Measurements from ENCODE around the gene PDXK. TPM values are rescaled to one million over a fixed set of nuclear protein-coding genes. Genes with fewer than 3 reads are reported as not detected.

The PDXK gene
- total and polyA plus RNA-seq, 2 of the 13 experiments (the other 11 are each of a cell fraction or from before 2014, with no cell fraction given): 114 to 184 TPM

DNA sequence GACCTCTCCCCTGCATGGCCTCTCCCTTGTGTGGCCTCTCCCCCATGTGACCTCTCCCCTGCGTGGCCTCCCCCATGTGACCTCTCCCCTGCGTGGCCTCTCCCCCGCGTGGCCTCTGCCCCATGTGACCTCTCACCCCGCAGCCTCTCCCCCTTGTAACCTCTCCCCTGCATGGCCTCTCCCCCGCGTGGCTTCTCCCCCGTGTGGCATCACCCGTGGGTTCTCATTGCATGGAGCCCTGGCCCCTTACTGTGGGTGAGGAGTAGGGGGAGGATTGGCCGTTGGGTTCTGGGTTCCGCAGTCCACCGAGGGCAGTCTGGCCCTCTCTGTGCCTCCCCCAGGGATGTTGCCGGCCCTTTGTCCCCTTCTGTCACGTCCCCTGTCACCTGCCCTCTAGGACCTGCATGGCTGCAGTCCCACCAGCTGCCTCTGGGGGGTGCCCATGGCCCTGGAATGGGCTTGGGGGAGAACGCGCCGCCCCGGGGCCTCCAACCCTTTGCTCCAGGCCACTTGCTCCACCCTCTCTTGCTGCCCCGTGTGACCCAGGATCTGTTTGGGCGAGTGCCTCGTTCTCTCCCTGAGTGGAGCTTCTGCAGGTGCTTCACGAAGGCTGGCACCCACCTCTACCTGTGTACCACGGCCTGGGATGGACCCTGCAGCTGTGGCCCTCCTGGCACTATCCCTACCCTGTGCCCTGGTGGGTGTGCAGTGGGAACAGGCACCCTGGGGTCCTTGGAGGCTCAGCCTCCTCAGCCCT lies 91.8 kb downstream of the PDXK start (continued):
- TF ChIP-seq, protein P1, sequence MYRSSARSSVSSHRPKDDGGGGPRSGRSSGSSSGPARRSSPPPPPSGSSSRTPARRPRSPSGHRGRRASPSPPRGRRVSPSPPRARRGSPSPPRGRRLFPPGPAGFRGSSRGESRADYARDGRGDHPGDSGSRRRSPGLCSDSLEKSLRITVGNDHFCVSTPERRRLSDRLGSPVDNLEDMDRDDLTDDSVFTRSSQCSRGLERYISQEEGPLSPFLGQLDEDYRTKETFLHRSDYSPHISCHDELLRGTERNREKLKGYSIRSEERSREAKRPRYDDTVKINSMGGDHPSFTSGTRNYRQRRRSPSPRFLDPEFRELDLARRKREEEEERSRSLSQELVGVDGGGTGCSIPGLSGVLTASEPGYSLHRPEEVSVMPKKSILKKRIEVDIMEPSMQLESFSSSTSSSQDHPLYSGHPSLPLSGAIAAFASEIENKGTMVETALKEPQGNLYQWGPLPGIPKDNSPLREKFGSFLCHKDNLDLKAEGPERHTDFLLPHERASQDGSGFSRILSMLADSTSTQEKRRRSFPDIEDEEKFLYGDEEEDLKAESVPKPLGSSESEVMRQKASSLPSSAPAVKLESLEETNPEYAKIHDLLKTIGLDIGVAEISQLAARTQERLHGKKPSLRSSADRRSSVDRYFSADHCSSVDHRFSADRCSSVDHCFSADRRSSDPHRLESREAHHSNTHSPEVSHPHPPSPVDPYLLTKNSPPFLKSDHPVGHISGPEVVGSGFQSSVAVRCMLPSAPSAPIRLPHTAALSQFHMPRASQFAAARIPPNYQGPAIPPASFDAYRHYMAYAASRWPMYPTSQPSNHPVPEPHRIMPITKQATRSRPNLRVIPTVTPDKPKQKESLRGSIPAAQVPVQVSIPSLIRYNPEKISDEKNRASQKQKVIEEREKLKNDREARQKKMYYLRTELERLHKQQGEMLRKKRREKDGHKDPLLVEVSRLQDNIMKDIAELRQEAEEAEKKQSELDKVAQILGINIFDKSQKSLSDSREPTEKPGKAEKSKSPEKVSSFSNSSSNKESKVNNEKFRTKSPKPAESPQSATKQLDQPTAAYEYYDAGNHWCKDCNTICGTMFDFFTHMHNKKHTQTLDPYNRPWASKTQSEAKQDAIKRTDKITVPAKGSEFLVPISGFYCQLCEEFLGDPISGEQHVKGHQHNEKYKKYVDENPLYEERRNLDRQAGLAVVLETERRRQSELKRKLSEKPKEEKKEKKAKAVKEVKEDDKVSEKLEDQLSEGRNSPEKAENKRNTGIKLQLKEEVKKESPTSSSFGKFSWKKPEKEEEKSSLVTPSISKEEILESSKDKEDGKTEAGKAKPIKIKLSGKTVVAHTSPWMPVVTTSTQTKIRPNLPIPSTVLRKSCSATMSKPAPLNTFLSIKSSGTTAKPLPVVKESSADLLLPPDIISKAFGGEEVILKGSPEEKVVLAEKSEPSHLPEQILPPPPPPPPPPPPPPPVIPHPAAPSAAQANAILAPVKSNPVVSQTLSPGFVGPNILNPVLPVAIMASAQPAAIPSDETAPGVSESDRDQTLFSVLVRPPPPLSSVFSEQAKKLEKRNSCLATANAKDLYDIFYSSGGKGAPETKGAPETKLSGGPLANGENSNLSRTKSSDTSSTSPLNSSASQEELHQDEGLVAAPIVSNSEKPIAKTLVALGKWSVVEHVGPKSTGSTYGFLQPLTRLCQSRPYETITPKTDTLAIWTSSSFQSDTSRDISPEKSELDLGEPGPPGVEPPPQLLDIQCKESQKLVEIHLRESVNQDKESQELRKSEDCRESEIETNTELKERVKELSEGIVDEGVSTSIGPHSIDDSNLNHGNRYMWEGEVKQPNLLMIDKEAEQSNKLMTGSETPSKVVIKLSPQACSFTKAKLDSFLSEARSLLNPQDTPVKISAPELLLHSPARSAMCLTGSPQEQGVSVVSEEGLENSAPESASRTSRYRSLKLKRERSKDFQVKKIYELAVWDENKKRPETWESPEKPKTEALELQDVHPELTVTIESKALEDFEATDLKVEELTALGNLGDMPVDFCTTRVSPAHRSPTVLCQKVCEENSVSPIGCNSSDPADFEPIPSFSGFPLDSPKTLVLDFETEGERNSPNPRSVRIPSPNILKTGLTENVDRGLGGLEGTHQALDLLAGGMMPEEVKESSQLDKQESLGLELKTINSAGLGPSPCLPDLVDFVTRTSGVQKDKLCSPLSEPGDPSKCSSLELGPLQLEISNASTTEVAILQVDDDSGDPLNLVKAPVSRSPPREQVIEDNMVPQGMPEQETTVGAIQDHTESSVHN (CRISPR knock-in tag; IDR thresholded peaks at IDR 0.05): no peak
- TF ChIP-seq ZNF17 (CRISPR knock-in tag; IDR thresholded peaks at IDR 0.05) (no peak), ZFP36 (IDR thresholded peaks at IDR 0.05; ENCODE audit: borderline replicate concordance, low read depth, low read length, partially characterized antibody) (no peak), MXD4 (CRISPR knock-in tag; IDR thresholded peaks at IDR 0.05) (no peak), ZMAT3 (CRISPR knock-in tag; conservative IDR thresholded peaks at IDR 0.05) (no peak), EEA1 (CRISPR knock-in tag; IDR thresholded peaks at IDR 0.05; ENCODE audit: borderline replicate concordance) (no peak), SP5 (CRISPR knock-in tag; IDR thresholded peaks at IDR 0.05; ENCODE audit: borderline replicate concordance, low read depth) (peak; percentile 81), ZNF629 (CRISPR knock-in tag; conservative IDR thresholded peaks at IDR 0.05) (no peak), ZNF292 (CRISPR knock-in tag; IDR thresholded peaks at IDR 0.05; ENCODE audit: borderline replicate concordance, low read depth) (no peak), BHLHE40 (IDR thresholded peaks at IDR 0.05; ENCODE audit: low read length) (peak; percentile 77), TEAD2 (CRISPR knock-in tag; IDR thresholded peaks at IDR 0.05) (no peak), SOX5 (CRISPR knock-in tag; IDR thresholded peaks at IDR 0.05; ENCODE audit: borderline replicate concordance) (0 out of 2 replicates have a peak, but pooled peaks have one; percentile 34)
- TF ChIP-seq, protein P2, sequence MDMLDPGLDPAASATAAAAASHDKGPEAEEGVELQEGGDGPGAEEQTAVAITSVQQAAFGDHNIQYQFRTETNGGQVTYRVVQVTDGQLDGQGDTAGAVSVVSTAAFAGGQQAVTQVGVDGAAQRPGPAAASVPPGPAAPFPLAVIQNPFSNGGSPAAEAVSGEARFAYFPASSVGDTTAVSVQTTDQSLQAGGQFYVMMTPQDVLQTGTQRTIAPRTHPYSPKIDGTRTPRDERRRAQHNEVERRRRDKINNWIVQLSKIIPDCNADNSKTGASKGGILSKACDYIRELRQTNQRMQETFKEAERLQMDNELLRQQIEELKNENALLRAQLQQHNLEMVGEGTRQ (IDR thresholded peaks at IDR 0.05; ENCODE audit: low read depth, low read length): no peak
- TF ChIP-seq, protein P2 (CRISPR knock-in tag; IDR thresholded peaks at IDR 0.05; ENCODE audit: borderline replicate concordance): no peak
- TF ChIP-seq, protein P3, sequence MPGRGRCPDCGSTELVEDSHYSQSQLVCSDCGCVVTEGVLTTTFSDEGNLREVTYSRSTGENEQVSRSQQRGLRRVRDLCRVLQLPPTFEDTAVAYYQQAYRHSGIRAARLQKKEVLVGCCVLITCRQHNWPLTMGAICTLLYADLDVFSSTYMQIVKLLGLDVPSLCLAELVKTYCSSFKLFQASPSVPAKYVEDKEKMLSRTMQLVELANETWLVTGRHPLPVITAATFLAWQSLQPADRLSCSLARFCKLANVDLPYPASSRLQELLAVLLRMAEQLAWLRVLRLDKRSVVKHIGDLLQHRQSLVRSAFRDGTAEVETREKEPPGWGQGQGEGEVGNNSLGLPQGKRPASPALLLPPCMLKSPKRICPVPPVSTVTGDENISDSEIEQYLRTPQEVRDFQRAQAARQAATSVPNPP (CRISPR knock-in tag; IDR thresholded peaks at IDR 0.05): no peak
- TF ChIP-seq, protein P4, sequence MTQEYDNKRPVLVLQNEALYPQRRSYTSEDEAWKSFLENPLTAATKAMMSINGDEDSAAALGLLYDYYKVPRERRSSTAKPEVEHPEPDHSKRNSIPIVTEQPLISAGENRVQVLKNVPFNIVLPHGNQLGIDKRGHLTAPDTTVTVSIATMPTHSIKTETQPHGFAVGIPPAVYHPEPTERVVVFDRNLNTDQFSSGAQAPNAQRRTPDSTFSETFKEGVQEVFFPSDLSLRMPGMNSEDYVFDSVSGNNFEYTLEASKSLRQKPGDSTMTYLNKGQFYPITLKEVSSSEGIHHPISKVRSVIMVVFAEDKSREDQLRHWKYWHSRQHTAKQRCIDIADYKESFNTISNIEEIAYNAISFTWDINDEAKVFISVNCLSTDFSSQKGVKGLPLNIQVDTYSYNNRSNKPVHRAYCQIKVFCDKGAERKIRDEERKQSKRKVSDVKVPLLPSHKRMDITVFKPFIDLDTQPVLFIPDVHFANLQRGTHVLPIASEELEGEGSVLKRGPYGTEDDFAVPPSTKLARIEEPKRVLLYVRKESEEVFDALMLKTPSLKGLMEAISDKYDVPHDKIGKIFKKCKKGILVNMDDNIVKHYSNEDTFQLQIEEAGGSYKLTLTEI (CRISPR knock-in tag; conservative IDR thresholded peaks at IDR 0.05): no peak

All from HepG2 (cell line).